GM23338 (cell line): Measurements from ENCODE around the gene USP33. TPM values are rescaled to one million over a fixed set of nuclear protein-coding genes. Genes with fewer than 3 reads are reported as not detected.

Source experiments
- ATAC-seq: fragments of 200-7000 bp; cut with Tn5 transposase; 3 replicates; pipeline ENCODE4 v1.9.1; 2020
- DNase-seq: peaks from one replicate; pipeline ENCODE4 v3.0.0-alpha.2; 2015; ENCODE audit warnings: low spot score
- H2AFZ ChIP-seq: fragments of 200-600 bp; sonication (generic); 2 replicates; pipeline ENCODE4 v1.8.0; 2016; ENCODE audit warnings: antibody characterized with exemption, mild to moderate bottlenecking, moderate library complexity
- H3F3A ChIP-seq: fragments of 200-600 bp; sonication (generic); replicated peaks from 2 replicates; pipeline ENCODE4 v1.8.0; 2017; ENCODE audit warnings: antibody characterized with exemption, mixed run types, low read depth
- H3K27ac ChIP-seq: fragments of 200-600 bp; sonication (generic); 2 replicates; pipeline ENCODE4 v1.6.1; 2016; ENCODE audit warnings: low read depth
- H3K27me3 ChIP-seq: fragments of 200-600 bp; sonication (generic); 2 replicates; pipeline ENCODE4 v1.8.0; 2016; ENCODE audit warnings: mild to moderate bottlenecking, mixed run types, moderate library complexity; ENCODE audit not compliant: insufficient read depth
- H3K36me3 ChIP-seq: fragments of 200-600 bp; sonication (generic); 2 replicates; pipeline ENCODE4 v1.8.0; 2016; ENCODE audit warnings: mild to moderate bottlenecking; ENCODE audit not compliant: insufficient read depth
- H3K4me1 ChIP-seq: fragments of 200-600 bp; sonication (generic); 2 replicates; pipeline ENCODE4 v1.8.0; 2016; ENCODE audit warnings: mild to moderate bottlenecking, moderate library complexity; ENCODE audit not compliant: insufficient read depth
- H3K4me2 ChIP-seq: fragments of 200-600 bp; sonication (generic); 2 replicates; pipeline ENCODE4 v1.7.1; 2017; ENCODE audit warnings: mixed run types
- H3K4me3 ChIP-seq: fragments of 200-600 bp; sonication (generic); 2 replicates; pipeline ENCODE4 v1.6.1; 2016; ENCODE audit warnings: mixed run types
- H3K79me2 ChIP-seq: fragments of 200-600 bp; sonication (generic); replicated peaks from 2 replicates; pipeline ENCODE4 v1.8.0; 2017; ENCODE audit warnings: mild to moderate bottlenecking; ENCODE audit not compliant: insufficient read depth
- H3K9me2 ChIP-seq: fragments of 200-600 bp; sonication (generic); 2 replicates; pipeline ENCODE4 v1.8.0; 2017; ENCODE audit not compliant: insufficient read depth
- H4K20me1 ChIP-seq: fragments of 200-600 bp; sonication (generic); replicated peaks from 2 replicates; pipeline ENCODE4 v1.8.0; 2017; ENCODE audit warnings: mild to moderate bottlenecking; ENCODE audit not compliant: insufficient read depth
- H3K27ac Mint-ChIP-seq: 2 replicates; pipeline ENCODE4 v1.8.0; 2020; ENCODE audit warnings: inconsistent platforms, mild to moderate bottlenecking, moderate library complexity, mixed read lengths
- H3K27me3 Mint-ChIP-seq: 3 replicates; pipeline ENCODE4 v1.8.0; 2022; ENCODE audit warnings: low read depth, mild to moderate bottlenecking, moderate library complexity, mixed read lengths, inconsistent platforms; ENCODE audit not compliant: insufficient read depth, poor library complexity
- H3K36me3 Mint-ChIP-seq: 3 replicates; pipeline ENCODE4 v1.8.0; 2021; ENCODE audit warnings: low read depth, mild to moderate bottlenecking, inconsistent platforms, moderate library complexity, mixed read lengths
- H3K4me1 Mint-ChIP-seq: 3 replicates; pipeline ENCODE4 v1.8.0; 2020; ENCODE audit warnings: mild to moderate bottlenecking, inconsistent platforms, mixed read lengths
- H3K4me3 Mint-ChIP-seq: 3 replicates; pipeline ENCODE4 v1.8.0; 2021; ENCODE audit warnings: moderate library complexity, mild to moderate bottlenecking, inconsistent platforms, mixed read lengths
- H3K9me3 Mint-ChIP-seq: 3 replicates; pipeline ENCODE4 v1.8.0; 2020; ENCODE audit warnings: moderate library complexity, mild to moderate bottlenecking, inconsistent platforms, mixed read lengths
- CREB1 ChIP-seq: fragments of 250-450 bp; sonication (Bioruptor Pico); IDR thresholded peaks from 2 replicates; pipeline ENCODE4 v1.5.0; 2020; ENCODE audit warnings: low read depth, mild to moderate bottlenecking, moderate library complexity
- EZH2 ChIP-seq: fragments of 200-600 bp; sonication (generic); IDR thresholded peaks from one replicate; pipeline ENCODE4 v1.8.0; 2017; ENCODE audit warnings: antibody characterized with exemption, mild to moderate bottlenecking, low read depth; ENCODE audit not compliant: unreplicated experiment
- EZH2phosphoT487 ChIP-seq: fragments of 200-600 bp; sonication (generic); IDR thresholded peaks from one replicate; pipeline ENCODE4 v1.8.1; 2018; ENCODE audit warnings: antibody characterized with exemption; ENCODE audit not compliant: unreplicated experiment
- REST ChIP-seq: IDR thresholded peaks from one replicate; pipeline ENCODE4 v1.6.1; 2018; ENCODE audit warnings: antibody characterized with exemption; ENCODE audit not compliant: unreplicated experiment
- STAT1 ChIP-seq: IDR thresholded peaks from one replicate; pipeline ENCODE4 v1.6.1; 2016; ENCODE audit warnings: antibody characterized with exemption; ENCODE audit not compliant: unreplicated experiment
- ZNF331 ChIP-seq: fragments of 250-450 bp; sonication (Bioruptor Pico); IDR thresholded peaks from 2 replicates; pipeline ENCODE4 v1.5.0; 2020; ENCODE audit warnings: low read depth, mild to moderate bottlenecking, moderate library complexity
- polyA plus RNA-seq: library from polyadenylated mRNA; unstranded; fragments of >200 nt; fragmentation: Nextera tagmentation; extraction: Ambion mirVana; gene quantifications from 2 replicates; pipeline ENCODE4 v1.2.1, GENCODE V29; 2016
- total RNA-seq: library from RNA; depleted of rRNA; stranded (reverse); fragments of >200 nt; shearing (Covaris generic); gene quantifications from 2 replicates; pipeline ENCODE4 v1.2.3, GENCODE V29; 2014

Gene USP33
- total and polyA plus RNA-seq, 2 experiments from 2014 or later = 42.4 to 63.9 TPM

- Mint-ChIP-seq H3K27me3 (peaks cover 3% of the 10 kb centered on the region), H3K4me1 (peaks cover 6% of the 10 kb centered on the region; the same call in 2 of the 3 replicates), H3K27ac (no peak overlapping the region), H3K9me3 (no peaks in the 10 kb centered on the region), H3K4me3 (no peak overlapping the region), H3K36me3 (no peaks in the 10 kb centered on the region)
- H3K4me1 ChIP-seq = no peaks in the 10 kb centered on the region
- H3K36me3 ChIP-seq = no peaks in the 10 kb centered on the region
- H3K4me2 ChIP-seq = no peak overlapping the region
- peak overlapping the region; percentile 29 for H2AFZ ChIP-seq
- no peaks in the 10 kb centered on the region for H4K20me1 ChIP-seq
- no peak overlapping the region for H3K4me3 ChIP-seq
- no peaks in the 10 kb centered on the region for H3F3A ChIP-seq
- ATAC-seq (no peak), DNase-seq (no peak)
- H3K79me2 ChIP-seq = peaks cover 10% of the 10 kb centered on the region
- TF ChIP-seq REST (no peak), ZNF331 (CRISPR knock-in tag) (no peak), EZH2phosphoT487 (no peak), STAT1 (no peak), CREB1 (CRISPR knock-in tag) (no peak)
- no peaks in the 10 kb centered on the region for H3K9me2 ChIP-seq
- H3K27me3 ChIP-seq = no peaks in the 10 kb centered on the region
- H3K27ac ChIP-seq = no peak overlapping the region
These were observed 16.5 kb upstream of the USP33 start for GRCh38 chr1:77776007-77776700.

GRCh38 chr1:77768006-77768405 lies 8.4 kb upstream of the USP33 start:
- Histone ChIP-seq H3K36me3 (no peaks in the 10 kb centered on the region), H3K4me1 (no peaks in the 10 kb centered on the region), H3K27ac (no peak overlapping the region), H3K4me3 (no peak overlapping the region), H4K20me1 (no peaks in the 10 kb centered on the region), H3K27me3 (no peaks in the 10 kb centered on the region), H3K79me2 (no peaks in the 10 kb centered on the region), H2AFZ (no peak overlapping the region), H3K4me2 (no peak overlapping the region), H3K9me2 (no peaks in the 10 kb centered on the region), H3F3A (no peaks in the 10 kb centered on the region)
- Mint-ChIP-seq H3K9me3 (no peaks in the 10 kb centered on the region), H3K4me3 (no peak overlapping the region), H3K27ac (no peak overlapping the region), H3K36me3 (no peaks in the 10 kb centered on the region), H3K4me1 (no peaks in the 10 kb centered on the region), H3K27me3 (no peaks in the 10 kb centered on the region)
- no peak for DNase-seq
- ATAC-seq = no peak
- TF ChIP-seq EZH2 (no peak), ZNF331 (CRISPR knock-in tag) (no peak)
